HFFc6 (cell line): ENCODE measurements around the gene GABBR2. TPM values are rescaled to one million over a fixed set of nuclear protein-coding genes. Genes with fewer than 3 reads are reported as not detected.

ENCODE experiments used
- DNase-seq: peaks from one replicate; pipeline ENCODE4 v3.0.0-alpha.2; 2018
- H3K27ac Mint-ChIP-seq: 2 replicates; pipeline ENCODE4 v1.8.0; 2020; ENCODE audit warnings: mild to moderate bottlenecking, mixed read lengths
- H3K27me3 Mint-ChIP-seq: 2 replicates; pipeline ENCODE4 v1.8.0; 2021; ENCODE audit warnings: mild to moderate bottlenecking, moderate library complexity, mixed read lengths; ENCODE audit not compliant: insufficient read depth
- H3K36me3 Mint-ChIP-seq: 2 replicates; pipeline ENCODE4 v1.8.0; 2021; ENCODE audit warnings: low read depth, mixed read lengths
- H3K4me1 Mint-ChIP-seq: 2 replicates; pipeline ENCODE4 v1.8.0; 2020; ENCODE audit warnings: low read depth, mixed read lengths
- H3K4me3 Mint-ChIP-seq: 2 replicates; pipeline ENCODE4 v1.8.0; 2020; ENCODE audit warnings: mild to moderate bottlenecking, moderate library complexity, mixed read lengths
- H3K9me3 Mint-ChIP-seq: 2 replicates; pipeline ENCODE4 v1.8.0; 2020; ENCODE audit warnings: mild to moderate bottlenecking, mixed read lengths
- CTCF ChIP-seq: fragments of 200-600 bp; sonication (generic); IDR thresholded peaks from 2 replicates; pipeline ENCODE4 v1.5.0; 2021; ENCODE audit warnings: antibody characterized with exemption, mild to moderate bottlenecking
- total RNA-seq, 6 experiments: library from RNA; stranded (reverse); fragmentation: NEBNext Ultra II Directional; extraction: Animal tissue kit (Norgen Biotek cat#: 25700); gene quantifications; 2 replicates in 1 of 6; 3 replicates in 5 of 6; pipeline ENCODE4 v1.2.3, GENCODE V29; 2021

The GABBR2 gene
- total RNA-seq, 6 experiments from 2014 or later, result 3.1 to 9.3 (median 7.6) TPM

- H3K27me3 Mint-ChIP-seq, result peaks cover 58% of the 10 kb centered on the region
Observed at GRCh38 chr9:98719055-98719454, 10.3 kb upstream of the GABBR2 start.

GRCh38 chr9:98714833-98715232, 6.1 kb upstream of the GABBR2 start:
- H3K27me3 Mint-ChIP-seq, result peaks cover 50% of the 10 kb centered on the region
- H3K9me3 Mint-ChIP-seq, result no peaks in the 10 kb centered on the region
- no peaks in the 10 kb centered on the region for H3K36me3 Mint-ChIP-seq
- H3K4me1 Mint-ChIP-seq, result no peaks in the 10 kb centered on the region
- TF ChIP-seq CTCF, result no peak
- no peak overlapping the region for H3K4me3 Mint-ChIP-seq
- no peak overlapping the region for H3K27ac Mint-ChIP-seq
- DNase-seq, result no peak

More at GRCh38 chr9:98719055-98719454, 10.3 kb upstream of the GABBR2 start:
- H3K9me3 Mint-ChIP-seq, result peaks cover 5% of the 10 kb centered on the region; the same call in 1 of the 2 replicates
- DNase-seq, result no peak
- H3K4me3 Mint-ChIP-seq, result no peak overlapping the region
- no peak for TF ChIP-seq CTCF
- no peaks in the 10 kb centered on the region for H3K36me3 Mint-ChIP-seq
- no peak overlapping the region for H3K27ac Mint-ChIP-seq
- no peaks in the 10 kb centered on the region for H3K4me1 Mint-ChIP-seq

- H3K27me3 Mint-ChIP-seq, result peaks cover 41% of the 10 kb centered on the region
- H3K4me1 Mint-ChIP-seq, result no peaks in the 10 kb centered on the region
Observed at GRCh38 chr9:98712987-98713386, 4.3 kb upstream of the GABBR2 start.

GRCh38 chr9:98709968-98710965, 1.5 kb upstream of the GABBR2 start:
- TF ChIP-seq CTCF, result no peak
- no peaks in the 10 kb centered on the region for H3K9me3 Mint-ChIP-seq
- no peaks in the 10 kb centered on the region for H3K36me3 Mint-ChIP-seq
- H3K4me3 Mint-ChIP-seq, result no peak overlapping the region; the same call in 1 of the 2 replicates
- peaks cover 12% of the 10 kb centered on the region for H3K4me1 Mint-ChIP-seq
- DNase-seq, result peak; percentile 48
- peaks cover 34% of the 10 kb centered on the region for H3K27me3 Mint-ChIP-seq
- H3K27ac Mint-ChIP-seq, result no peak overlapping the region

More at GRCh38 chr9:98712987-98713386, 4.3 kb upstream of the GABBR2 start:
- Mint-ChIP-seq H3K27ac (no peak overlapping the region), H3K4me3 (no peak overlapping the region), H3K9me3 (no peaks in the 10 kb centered on the region), H3K36me3 (no peaks in the 10 kb centered on the region)
- no peak for TF ChIP-seq CTCF
- no peak for DNase-seq

- Mint-ChIP-seq H3K27ac (no peak overlapping the region), H3K4me1 (peaks cover 12% of the 10 kb centered on the region), H3K27me3 (peaks cover 24% of the 10 kb centered on the region), H3K9me3 (no peaks in the 10 kb centered on the region), H3K4me3 (peak overlapping the region; percentile 75), H3K36me3 (no peaks in the 10 kb centered on the region)
- no peak for TF ChIP-seq CTCF
- DNase-seq, result no peak
Observed at GRCh38 chr9:98708103-98708932, 417 bp downstream of the GABBR2 start.
